NT2/D1 (cell line): ENCODE results near the gene SLC5A10.
"Not testable (repeated sequence)": the region's sequence is repeated elsewhere in the genome, so short reads cannot be mapped to it uniquely, and the experiment has no call there.

Experiments
- SUZ12 ChIP-seq: IDR thresholded peaks from 2 replicates; pipeline ENCODE4 v1.6.1; 2011; ENCODE audit not compliant: insufficient read length, insufficient read depth; ENCODE audit errors: extremely low read depth
- YY1 ChIP-seq: IDR thresholded peaks from 2 replicates; pipeline ENCODE4 v1.6.1; 2011; ENCODE audit not compliant: insufficient read length, insufficient read depth
- ZNF274 ChIP-seq: IDR thresholded peaks from 2 replicates; pipeline ENCODE4 v1.6.1; 2011; ENCODE audit warnings: mild to moderate bottlenecking, low read depth, low read length

DNA sequence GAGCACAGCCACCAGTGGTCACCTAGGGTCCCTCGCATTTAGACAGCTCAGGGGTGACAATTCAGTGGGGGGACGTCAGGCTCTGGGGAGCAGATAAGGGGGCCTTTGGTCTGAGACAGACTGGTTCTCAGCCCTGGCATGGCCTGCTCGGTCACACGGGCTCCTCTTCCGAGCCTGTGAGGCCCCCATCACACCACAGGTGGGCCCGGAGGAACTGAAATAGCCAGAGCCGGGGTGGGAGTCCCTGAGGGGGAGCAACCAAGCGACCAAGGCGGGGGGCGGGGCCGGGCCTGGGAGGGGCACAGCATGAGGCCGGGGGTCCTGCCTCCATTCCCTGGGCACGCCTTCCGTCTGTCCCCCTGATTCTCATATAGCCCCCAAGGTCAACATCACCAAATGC is 90.4 kb downstream of the SLC5A10 start:
- TF ChIP-seq YY1, SUZ12, ZNF274: not testable (repeated sequence)
